Measurements from ENCODE around the gene MORN1. TPM values are rescaled to one million over a fixed set of nuclear protein-coding genes. Genes with fewer than 3 reads are reported as not detected.

MORN1 gene
- total and polyA plus RNA-seq, 2 of the 4 experiments (the other 2 are of a cell fraction), result 3.0 to 4.2 TPM

- DNase-seq (no peak), ATAC-seq (ENCODE audit: low read depth) (no peak)
- Histone ChIP-seq H4K91ac (ENCODE audit: insufficient read depth, low read depth, low read length) (no peak overlapping the region), H3K36me3 (ENCODE audit: control insufficient read depth, insufficient read depth, low read length) (no peaks in the 10 kb centered on the region), H2BK20ac (ENCODE audit: low read depth, low read length) (no peak overlapping the region), H4K5ac (ENCODE audit: low read depth, low read length) (no peak overlapping the region), H3K18ac (ENCODE audit: low read depth, low read length) (no peak overlapping the region), H3K27ac (ENCODE audit: insufficient read depth, low read length) (no peak overlapping the region), H3K4me1 (ENCODE audit: control insufficient read depth, insufficient read depth, low read length) (no peaks in the 10 kb centered on the region), H2BK120ac (ENCODE audit: low read depth, low read length) (no peak overlapping the region), H2AFZ (replicated peaks; ENCODE audit: low read length, poor library complexity) (no peak overlapping the region), H3K14ac (replicated peaks; ENCODE audit: low read depth, low read length) (no peak overlapping the region), H3K4ac (ENCODE audit: low read depth, low read length) (no peak overlapping the region), H3K79me1 (ENCODE audit: low read depth in 1 of 2, low read length in 2 of 2) (no peaks in the 10 kb centered on the region), H3K4me3 (ENCODE audit: insufficient read depth, low read depth, low read length) (no peak overlapping the region), H3K4me2 (ENCODE audit: low read depth, low read length) (no peak overlapping the region), H3K27me3 (ENCODE audit: control insufficient read depth, insufficient read depth, low read length) (peaks cover 51% of the 10 kb centered on the region), H2AK9ac (replicated peaks; ENCODE audit: low read depth, low read length, poor library complexity) (no peak overlapping the region), H3K9me1 (ENCODE audit: insufficient read depth, low read length) (no peaks in the 10 kb centered on the region), H3K9ac (ENCODE audit: low read depth, low read length) (no peak overlapping the region), H3K56ac (ENCODE audit: extremely low read depth, insufficient read depth, low read length) (no peak overlapping the region), H3K9me3 (ENCODE audit: control insufficient read depth, insufficient read depth, low read length) (no peaks in the 10 kb centered on the region), H2BK15ac (ENCODE audit: low read depth, low read length) (no peak overlapping the region), H4K8ac (ENCODE audit: low read depth in 2 of 2, low read length in 2 of 2) (no peak overlapping the region), H2BK5ac (ENCODE audit: low read depth, low read length, poor library complexity, severe bottlenecking) (no peak overlapping the region), H4K20me1 (ENCODE audit: insufficient read depth, low read length) (no peaks in the 10 kb centered on the region), H3K23ac (ENCODE audit: low read depth, low read length) (no peak overlapping the region), H2AK5ac (ENCODE audit: low read depth, low read length) (no peak overlapping the region)
- ChIA-PET POLR2A (ENCODE audit: unreplicated experiment) (no interaction called here), CTCF (no interaction called here)
- no TSS peak for BruUV-seq (replicated peaks)
- intact Hi-C loops (cut with micrococcal nuclease) (no loop called here), in situ Hi-C loops (cut with MboI; ENCODE audit: low sequenced_read_pairs) (loop anchor here (25.0 kb wide), 1 partner anchor 624 kb away; the partner anchor contains the start of gene PRDM16), dilution Hi-C loops (cut with HindIII; ENCODE audit: low sequenced_read_pairs, unreplicated experiment) (no loop called here)
- 25% methylated on average over 2 of the region's 15 CpGs; no CpG with 5 or more reads in 1 of the 2 experiments for WGBS, 2 experiments (ENCODE audit: extremely low coverage in 2 of 2, insufficient read length in 1 of 2)
- TF ChIP-seq BHLHE40 (IDR thresholded peaks at IDR 0.05; ENCODE audit: low read depth, low read length) (no peak), RAD21 (IDR thresholded peaks at IDR 0.05; ENCODE audit: low read length) (no peak), MXI1 (IDR thresholded peaks at IDR 0.05; ENCODE audit: borderline replicate concordance, low read depth, low read length) (no peak), SMC3 (IDR thresholded peaks at IDR 0.05; ENCODE audit: low read depth, low read length) (no peak), NFE2L2 (IDR thresholded peaks at IDR 0.05; ENCODE audit: low read depth, low read length) (no peak), CEBPB (IDR thresholded peaks at IDR 0.05; ENCODE audit: low read depth, low read length) (no peak), MAZ (IDR thresholded peaks at IDR 0.05; ENCODE audit: borderline replicate concordance, low read depth, low read length) (no peak), MAFK (IDR thresholded peaks at IDR 0.05; ENCODE audit: low read depth, low read length) (no peak), CHD1 (IDR thresholded peaks at IDR 0.05; ENCODE audit: low read depth, low read length) (no peak), ELK1 (IDR thresholded peaks at IDR 0.05; ENCODE audit: borderline replicate concordance, low read depth, low read length) (no peak), RFX5 (IDR thresholded peaks at IDR 0.05; ENCODE audit: low read depth, low read length) (no peak), CTCF (conservative IDR thresholded peaks at IDR 0.05; ENCODE audit: low read depth, low read length) (no peak), FOS (IDR thresholded peaks at IDR 0.05; ENCODE audit: low read depth, low read length) (no peak), RCOR1 (IDR thresholded peaks at IDR 0.05; ENCODE audit: insufficient replicate concordance, low read length) (no peak), POLR2A (IDR thresholded peaks at IDR 0.05; ENCODE audit: low read depth, low read length) (no peak), USF2 (IDR thresholded peaks at IDR 0.05; ENCODE audit: low read depth, low read length) (no peak)
Measured at GRCh38 chr1:2438038-2438437, 46.7 kb upstream of the MORN1 start.

All from IMR-90 (cell line).